Activated CD4-positive, alpha-beta T cell treated with anti-CD3 and anti-CD28 coated beads, Interleukin-2, Interleukin-4, amounts not matched to agents 100 ng/mL and 50 ng/mL, durations not matched to agents 16 hours and 8 hours (primary cell): Measurements from ENCODE around the gene CREB5.

ENCODE experiments used
- DNase-seq: peaks from one replicate; pipeline ENCODE4 v3.0.0-alpha.2; 2020; ENCODE audit warnings: low spot score

CREB5 gene

DNA sequence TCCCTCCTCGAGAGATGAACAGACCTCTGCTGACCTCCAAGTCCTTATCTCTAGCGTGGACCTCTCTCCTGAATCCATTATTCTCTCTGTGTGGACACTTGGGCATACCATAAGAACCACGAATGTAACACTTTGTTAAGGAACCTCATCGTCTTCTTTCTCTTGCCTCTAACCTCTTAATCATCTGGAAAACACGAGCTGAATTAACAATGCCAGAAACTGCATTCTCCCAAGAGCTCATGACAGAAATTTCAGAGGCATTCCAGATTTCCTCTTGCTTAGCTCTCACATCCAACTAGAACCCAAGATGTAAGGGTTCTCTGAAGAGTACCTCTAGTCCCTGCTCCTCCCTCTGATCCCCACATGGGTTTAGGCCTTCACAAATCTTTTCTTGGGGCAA, 444.3 kb downstream of the CREB5 start:
- no peak for DNase-seq

DNA sequence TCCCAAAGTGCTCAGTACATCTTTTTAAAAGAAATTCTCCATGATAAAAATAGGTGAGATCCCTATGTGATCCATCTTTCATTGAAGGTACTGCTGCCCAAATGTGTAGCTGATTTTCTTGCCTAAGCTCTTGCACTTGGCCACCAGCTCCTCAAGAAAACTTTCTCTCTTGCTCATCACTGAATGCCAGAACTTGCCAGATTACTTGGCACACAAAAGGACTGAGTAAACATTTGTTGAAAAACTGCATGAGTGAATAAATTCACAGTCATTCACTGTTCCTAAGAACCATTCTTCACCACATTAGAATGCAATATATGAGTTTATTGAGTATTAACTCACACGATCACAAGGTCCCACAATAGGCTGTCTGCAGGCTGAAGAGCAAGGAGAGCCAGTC, 445.9 kb downstream of the CREB5 start:
- DNase-seq, result no peak

DNA sequence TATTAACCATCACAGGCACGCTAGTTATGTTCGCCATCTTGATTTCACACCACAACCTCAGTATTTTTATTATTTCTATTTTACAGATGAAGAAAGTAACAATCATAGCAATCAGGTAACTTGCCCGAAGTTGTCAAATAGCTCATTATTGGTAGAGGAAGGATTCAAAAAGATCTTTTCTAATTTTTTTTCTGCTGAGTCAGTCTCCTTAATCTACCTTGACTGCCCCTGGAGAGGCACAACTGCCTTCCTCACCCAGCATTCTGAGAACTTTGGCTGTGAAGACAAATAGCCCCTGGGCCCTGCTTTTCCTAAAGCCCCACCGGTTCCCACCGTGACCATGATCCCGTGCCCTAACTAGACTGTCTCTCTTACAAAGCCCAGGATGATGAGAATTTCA, 446.6 kb downstream of the CREB5 start:
- no peak for DNase-seq

DNA sequence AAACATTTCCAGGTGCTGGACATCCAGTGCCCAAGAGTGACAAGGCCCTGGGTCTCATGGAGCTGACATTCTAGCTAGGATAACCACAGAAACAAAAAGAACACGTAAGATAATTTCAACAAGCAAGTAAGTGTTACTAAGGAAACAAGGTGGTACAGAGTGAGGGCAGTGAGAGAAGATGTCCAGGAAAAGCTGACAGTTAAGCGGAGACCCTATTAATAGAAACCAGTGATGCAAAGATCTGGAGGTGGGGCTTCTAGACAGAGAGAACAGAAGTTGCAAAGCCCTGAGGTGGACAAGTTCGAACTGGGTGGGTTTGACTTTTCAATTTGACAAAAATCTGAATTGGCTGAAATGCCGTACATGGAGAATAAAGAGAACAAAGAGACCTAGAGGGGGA, 449.5 kb downstream of the CREB5 start:
- no peak for DNase-seq

DNA sequence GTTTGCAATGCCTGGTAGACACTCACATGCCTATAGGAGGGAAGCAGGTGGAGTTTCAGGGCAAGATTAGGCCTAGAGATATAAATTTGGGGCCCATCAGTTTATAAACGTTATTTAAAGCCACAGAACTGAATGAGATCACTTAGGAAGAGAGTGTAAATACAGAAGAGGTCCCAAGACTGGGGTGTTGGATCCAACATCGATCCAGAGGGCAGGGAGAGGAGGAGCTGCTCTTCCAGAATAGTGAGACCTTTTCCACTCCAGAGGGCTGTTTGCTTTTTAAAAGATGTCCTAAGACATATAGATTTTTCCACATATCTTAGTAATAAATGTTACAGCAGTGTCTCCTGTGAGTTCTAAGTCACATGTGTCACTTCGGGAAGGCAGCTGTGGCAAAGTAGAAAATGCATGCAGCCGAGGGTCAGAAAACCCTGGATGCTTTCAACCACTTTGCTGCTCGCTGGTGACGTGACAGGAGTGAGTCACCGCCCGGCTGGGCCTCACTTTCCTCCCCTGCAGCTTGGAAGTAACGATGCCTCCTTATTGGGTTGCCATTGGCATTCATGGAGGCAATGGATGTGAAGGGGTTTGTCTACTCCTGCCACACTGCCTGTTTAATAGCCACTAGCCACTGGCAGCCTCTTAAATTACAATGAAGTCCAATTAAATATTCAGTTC, 450.4 kb downstream of the CREB5 start:
- no peak for DNase-seq

DNA sequence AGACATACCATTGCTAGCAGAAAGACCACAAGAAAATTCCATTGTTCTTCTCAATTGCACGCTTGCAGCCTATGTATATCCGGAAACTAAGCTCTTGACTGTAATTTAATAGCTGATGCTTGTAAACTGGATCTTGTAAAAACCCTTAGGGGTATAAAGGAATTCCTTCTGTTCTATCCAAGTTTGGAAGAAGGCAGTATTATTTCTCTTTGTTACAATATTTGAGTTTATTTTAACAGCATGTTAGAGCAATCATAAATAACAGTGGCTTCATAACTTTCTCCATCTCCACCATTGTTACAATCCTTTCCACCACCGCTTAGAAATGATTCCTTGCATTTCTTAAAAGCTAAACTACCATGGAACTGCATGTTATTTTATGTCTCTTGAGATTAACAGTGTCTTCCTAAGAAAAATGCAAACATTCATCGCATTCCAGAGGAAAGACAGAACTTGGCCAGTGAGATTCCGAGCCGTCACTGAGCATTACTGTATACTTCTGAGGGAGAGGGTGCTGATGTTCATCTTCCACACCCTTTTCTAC, 453.4 kb downstream of the CREB5 start:
- DNase-seq, result no peak

DNA sequence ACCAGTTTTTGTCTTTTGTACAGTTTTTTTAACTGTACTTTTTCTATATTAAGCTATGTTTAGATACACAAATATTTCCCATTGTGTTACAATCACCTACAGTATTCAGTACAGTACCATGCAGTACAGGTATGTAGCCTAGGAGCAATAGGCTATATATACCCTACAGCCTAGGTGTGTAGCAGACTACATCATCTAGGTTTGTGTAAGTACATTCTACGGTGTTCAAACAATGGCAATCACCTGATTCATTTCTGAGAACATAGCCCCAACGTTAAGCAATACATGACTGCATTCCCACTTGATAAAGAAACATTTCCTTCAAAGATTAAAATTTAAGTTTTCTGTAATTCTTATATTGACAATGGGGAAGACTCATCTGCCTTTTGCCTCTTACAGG, 456.4 kb downstream of the CREB5 start:
- no peak for DNase-seq

DNA sequence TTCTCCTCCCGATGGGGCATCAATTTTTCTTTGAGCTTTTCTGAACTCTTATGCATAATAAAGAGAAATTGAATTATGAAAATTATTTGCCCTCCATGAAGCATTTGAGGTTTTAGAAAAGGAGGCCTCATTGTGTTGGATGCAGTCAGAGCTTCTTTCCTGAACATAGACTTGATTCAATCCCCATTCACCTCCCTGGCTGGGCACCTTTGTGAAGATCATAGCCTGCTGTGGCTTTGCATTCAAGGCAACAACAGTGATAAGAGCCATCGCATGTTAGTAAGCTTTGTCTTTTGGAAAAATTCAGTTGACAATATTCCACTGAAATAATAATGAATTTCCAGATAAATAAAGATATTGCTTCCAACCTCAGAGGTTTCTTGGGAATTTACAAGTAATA, 458.8 kb downstream of the CREB5 start:
- DNase-seq, result no peak

DNA sequence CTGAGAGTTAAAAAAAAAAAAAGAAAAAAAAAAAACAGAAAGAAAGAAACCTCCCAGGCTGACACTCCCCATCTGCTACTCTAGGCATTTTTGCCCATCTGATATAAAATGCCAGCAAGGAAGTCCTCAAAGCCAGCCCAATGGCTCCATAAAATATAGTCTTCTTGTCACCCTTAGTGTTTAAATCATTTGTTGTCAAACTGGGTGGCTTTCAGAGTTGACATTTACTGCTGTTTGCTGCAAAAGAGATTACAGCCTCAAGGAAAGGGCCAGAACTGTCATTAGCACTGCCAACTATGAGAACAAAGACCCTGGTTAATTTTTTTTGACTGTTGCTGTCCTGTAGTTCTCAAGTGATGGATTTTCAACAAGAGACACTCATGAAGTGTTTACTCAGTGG, 459.3 kb downstream of the CREB5 start:
- DNase-seq, result no peak

DNA sequence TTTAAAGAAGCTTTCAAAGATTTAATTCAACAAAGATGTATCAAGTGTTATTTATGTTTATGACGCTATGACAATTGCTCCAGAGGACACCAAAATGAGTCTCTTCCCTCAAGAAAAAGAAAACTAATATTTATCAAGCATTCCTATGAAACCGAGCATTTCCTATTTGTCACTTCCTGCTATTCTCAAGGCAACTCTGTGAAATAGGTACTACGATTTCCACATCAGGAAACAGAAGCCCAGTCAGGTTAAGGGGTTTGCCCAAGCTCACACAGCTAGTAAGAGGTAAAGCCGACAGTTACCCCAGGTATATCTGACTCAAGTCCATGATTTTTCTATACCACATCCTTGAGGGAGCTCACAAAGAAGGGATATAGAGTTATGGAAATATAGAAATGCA, 459.9 kb downstream of the CREB5 start:
- DNase-seq, result no peak

DNA sequence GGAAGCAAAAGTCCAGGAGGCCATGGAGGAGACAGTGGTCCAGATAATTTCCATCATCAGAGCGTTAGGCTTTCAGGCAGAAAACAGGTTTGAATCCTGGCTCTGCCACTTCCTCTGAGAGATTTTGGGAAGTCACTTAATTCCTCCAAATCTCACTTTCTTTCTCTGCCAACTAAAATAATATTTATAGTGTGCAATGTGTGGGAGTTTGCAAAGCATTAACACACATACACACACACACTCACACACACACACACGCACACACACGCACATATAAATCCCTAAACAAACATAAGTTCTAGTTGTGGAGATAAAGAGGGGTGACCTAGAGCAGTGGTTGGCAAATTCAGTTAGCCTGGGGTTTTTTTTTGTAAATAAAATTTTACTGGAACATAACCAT, 461.0 kb downstream of the CREB5 start:
- no peak for DNase-seq

DNA sequence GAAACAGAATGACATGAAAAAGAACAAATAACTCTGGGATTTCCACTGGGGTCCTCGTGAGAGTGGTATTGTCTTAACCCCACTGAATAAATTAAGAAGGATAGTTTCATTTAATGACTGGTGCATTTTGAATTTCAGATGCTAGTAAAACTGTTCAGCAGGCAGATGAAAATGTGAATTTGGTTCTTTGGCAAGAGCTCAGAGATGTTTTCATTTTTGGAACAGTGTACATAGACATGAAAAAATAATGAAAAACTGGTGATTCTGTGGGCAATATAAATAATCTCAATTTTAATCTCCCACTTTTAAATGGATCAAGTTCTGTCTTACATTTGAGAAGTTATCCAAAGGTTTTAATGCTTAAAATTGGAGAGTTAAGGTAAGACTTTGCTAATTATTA, 461.7 kb downstream of the CREB5 start:
- DNase-seq, result no peak
